Calu3 (cell line): Measurements from ENCODE around the gene GDF7. TPM values are rescaled to one million over a fixed set of nuclear protein-coding genes. Genes with fewer than 3 reads are reported as not detected.

ENCODE experiments used
- BruUV-seq: library from RNA; stranded (reverse); fragments of 400-500 nt; replicated peaks from 2 replicates; lab custom pipeline; 2021; lab: Mats Ljungman, UMichigan
- CTCF ChIA-PET: fragments of 300-600 bp; sonication (Branson Sonifier 250); formaldehyde crosslinking; loops from one replicate; lab custom pipeline; 2022; ENCODE audit warnings: antibody characterized with exemption; lab: Charles Lee
- DNase-seq: peaks from one replicate; pipeline ENCODE4 v3.0.0; 2022
- H3K27ac Mint-ChIP-seq: one replicate; pipeline ENCODE4 v1.8.0; 2022; ENCODE audit warnings: mixed read lengths; ENCODE audit not compliant: unreplicated experiment
- H3K27me3 Mint-ChIP-seq: one replicate; pipeline ENCODE4 v1.8.0; 2022; ENCODE audit warnings: mixed read lengths; ENCODE audit not compliant: unreplicated experiment
- H3K36me3 Mint-ChIP-seq: one replicate; pipeline ENCODE4 v1.8.0; 2022; ENCODE audit warnings: mild to moderate bottlenecking, moderate library complexity, mixed read lengths; ENCODE audit not compliant: insufficient read depth, unreplicated experiment
- H3K4me1 Mint-ChIP-seq: one replicate; pipeline ENCODE4 v1.8.0; 2022; ENCODE audit warnings: mild to moderate bottlenecking, low read depth, mixed read lengths; ENCODE audit not compliant: unreplicated experiment
- H3K4me3 Mint-ChIP-seq: one replicate; pipeline ENCODE4 v1.8.0; 2022; ENCODE audit warnings: mild to moderate bottlenecking, low read depth, moderate library complexity, mixed read lengths; ENCODE audit not compliant: unreplicated experiment
- H3K9me3 Mint-ChIP-seq: one replicate; pipeline ENCODE4 v1.8.0; 2022; ENCODE audit warnings: low read depth, mixed read lengths; ENCODE audit not compliant: unreplicated experiment
- CTCF ChIP-seq: fragments of 200-600 bp; IDR thresholded peaks from one replicate; pipeline ENCODE4 v1.8.0; 2022; ENCODE audit warnings: antibody characterized with exemption; ENCODE audit not compliant: unreplicated experiment
- intact Hi-C: fragments of 100-400 bp; cut with micrococcal nuclease; formaldehyde crosslinking; loops from one replicate; pipeline ENCODE4 v1.10.0; 2022; ENCODE audit not compliant: unreplicated experiment
- total RNA-seq: library from RNA; stranded (reverse); gene quantifications from 2 replicates; pipeline ENCODE4 v1.2.3, GENCODE V29; 2022

GDF7 gene
- total RNA-seq, 1 experiment from 2014 or later, result not detected

GRCh38 chr2:20652141-20652540 is 14.8 kb upstream of the GDF7 start:
- CTCF ChIA-PET, result interaction anchor here (2.5 kb wide), 1 partner anchor 9 kb away, joined by 12 read pairs; no protein-coding TSS in a partner anchor
- no peak for DNase-seq
- H3K9me3 Mint-ChIP-seq, result no peaks in the 10 kb centered on the region
- peaks cover 20% of the 10 kb centered on the region for H3K36me3 Mint-ChIP-seq
- intact Hi-C loops, result no loop called here
- H3K4me3 Mint-ChIP-seq, result no peak overlapping the region
- BruUV-seq, result no TSS peak
- peaks cover 32% of the 10 kb centered on the region for H3K27me3 Mint-ChIP-seq
- no peak overlapping the region for H3K27ac Mint-ChIP-seq
- H3K4me1 Mint-ChIP-seq, result peaks cover 23% of the 10 kb centered on the region
- TF ChIP-seq CTCF, result no peak

GRCh38 chr2:20652673-20653575 is 14.0 kb upstream of the GDF7 start:
- no TSS peak for BruUV-seq
- Mint-ChIP-seq H3K9me3 (no peaks in the 10 kb centered on the region), H3K36me3 (peaks cover 20% of the 10 kb centered on the region), H3K4me3 (no peak overlapping the region), H3K27me3 (peaks cover 39% of the 10 kb centered on the region), H3K27ac (no peak overlapping the region), H3K4me1 (peaks cover 23% of the 10 kb centered on the region)
- intact Hi-C loops, result no loop called here
- CTCF ChIA-PET, result interaction anchor here (2.5 kb wide), 1 partner anchor 8 kb away, joined by 12 read pairs; no protein-coding TSS in a partner anchor
- no peak for DNase-seq
- TF ChIP-seq CTCF, result no peak

GRCh38 chr2:20653695-20654534 is 13.0 kb upstream of the GDF7 start:
- CTCF ChIA-PET, result interaction anchor here (0.7 kb wide), 1 partner anchor 310 kb away, joined by 7 read pairs; no protein-coding TSS in a partner anchor

More at GRCh38 chr2:20653695-20654534, 13.0 kb upstream of the GDF7 start:
- intact Hi-C loops, result no loop called here
- H3K36me3 Mint-ChIP-seq, result peaks cover 20% of the 10 kb centered on the region
- peaks cover 49% of the 10 kb centered on the region for H3K27me3 Mint-ChIP-seq
- TF ChIP-seq CTCF, result no peak
- no TSS peak for BruUV-seq
- no peak for DNase-seq
- H3K4me3 Mint-ChIP-seq, result no peak overlapping the region
- no peaks in the 10 kb centered on the region for H3K9me3 Mint-ChIP-seq
- peaks cover 16% of the 10 kb centered on the region for H3K4me1 Mint-ChIP-seq
- H3K27ac Mint-ChIP-seq, result no peak overlapping the region
